Measurements from ENCODE around the gene LANCL3.
"Not testable (repeated sequence)": the region's sequence is repeated elsewhere in the genome, so short reads cannot be mapped to it uniquely, and the experiment has no call there.

DNA sequence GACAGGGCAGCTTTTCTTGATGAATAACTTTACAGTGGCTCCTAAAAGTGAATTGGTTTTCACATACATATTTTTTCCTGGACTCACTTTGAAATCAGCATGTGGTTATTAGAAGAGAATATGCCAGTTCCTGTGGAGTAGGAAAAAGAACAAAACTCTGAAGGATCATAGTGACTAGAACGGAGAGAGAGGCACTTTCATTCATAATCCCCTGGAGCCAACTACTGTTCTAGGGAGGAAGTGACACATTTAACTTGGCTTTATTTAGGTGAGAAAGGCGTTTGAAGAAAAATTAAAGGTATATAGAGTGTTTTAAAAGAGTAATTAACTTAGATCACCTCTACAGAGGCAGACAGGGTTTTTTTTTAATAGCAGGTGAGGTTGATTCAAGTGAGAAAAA, 1.7 kb downstream of the LANCL3 start:
- TF ChIP-seq, protein P1, sequence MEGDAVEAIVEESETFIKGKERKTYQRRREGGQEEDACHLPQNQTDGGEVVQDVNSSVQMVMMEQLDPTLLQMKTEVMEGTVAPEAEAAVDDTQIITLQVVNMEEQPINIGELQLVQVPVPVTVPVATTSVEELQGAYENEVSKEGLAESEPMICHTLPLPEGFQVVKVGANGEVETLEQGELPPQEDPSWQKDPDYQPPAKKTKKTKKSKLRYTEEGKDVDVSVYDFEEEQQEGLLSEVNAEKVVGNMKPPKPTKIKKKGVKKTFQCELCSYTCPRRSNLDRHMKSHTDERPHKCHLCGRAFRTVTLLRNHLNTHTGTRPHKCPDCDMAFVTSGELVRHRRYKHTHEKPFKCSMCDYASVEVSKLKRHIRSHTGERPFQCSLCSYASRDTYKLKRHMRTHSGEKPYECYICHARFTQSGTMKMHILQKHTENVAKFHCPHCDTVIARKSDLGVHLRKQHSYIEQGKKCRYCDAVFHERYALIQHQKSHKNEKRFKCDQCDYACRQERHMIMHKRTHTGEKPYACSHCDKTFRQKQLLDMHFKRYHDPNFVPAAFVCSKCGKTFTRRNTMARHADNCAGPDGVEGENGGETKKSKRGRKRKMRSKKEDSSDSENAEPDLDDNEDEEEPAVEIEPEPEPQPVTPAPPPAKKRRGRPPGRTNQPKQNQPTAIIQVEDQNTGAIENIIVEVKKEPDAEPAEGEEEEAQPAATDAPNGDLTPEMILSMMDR (IDR thresholded peaks at IDR 0.05 in 4 of 5, conservative IDR thresholded peaks at IDR 0.05 in 1 of 5), result not testable (repeated sequence)
- TF ChIP-seq POLR2A (IDR thresholded peaks at IDR 0.05), result not testable (repeated sequence)
